ENCODE results near the gene TAL2.

The TAL2 gene

GRCh38 chr9:105662184-105663104 is at the start of gene TAL2:
Gene TAL2 (plus strand): TSS chr9:105662457. CDS start chr9:105662497, 40 bp downstream.
- DNase-seq = no peak

GRCh38 chr9:105621001-105621400 is 41.3 kb upstream of the TAL2 start:
- peak; percentile 69 for DNase-seq

- no peak for DNase-seq
Observed at GRCh38 chr9:105625088-105625487, 37.2 kb upstream of the TAL2 start.

- no peak for DNase-seq
Observed at GRCh38 chr9:105632807-105633206, 29.4 kb upstream of the TAL2 start.

- DNase-seq = no peak
Observed at GRCh38 chr9:105633411-105633810, 28.8 kb upstream of the TAL2 start.

GRCh38 chr9:105636331-105636730 is 25.9 kb upstream of the TAL2 start:
- DNase-seq = no peak

GRCh38 chr9:105637787-105638395 is 24.4 kb upstream of the TAL2 start:
- DNase-seq = no peak

GRCh38 chr9:105639936-105640335 is 22.3 kb upstream of the TAL2 start:
- DNase-seq = no peak

GRCh38 chr9:105643795-105644194 is 18.5 kb upstream of the TAL2 start:
- DNase-seq = no peak

- no peak for DNase-seq
Observed at GRCh38 chr9:105646879-105647594, 15.2 kb upstream of the TAL2 start.

- no peak for DNase-seq
Observed at GRCh38 chr9:105647595-105648349, 14.5 kb upstream of the TAL2 start.

- no peak for DNase-seq
Observed at GRCh38 chr9:105651806-105652205, 10.5 kb upstream of the TAL2 start.

- DNase-seq = no peak
Observed at GRCh38 chr9:105656131-105656921, 5.9 kb upstream of the TAL2 start.

GRCh38 chr9:105658351-105658750 is 3.9 kb upstream of the TAL2 start:
- DNase-seq = no peak

- DNase-seq = no peak
Observed at GRCh38 chr9:105661011-105661410, 1.2 kb upstream of the TAL2 start.

GRCh38 chr9:105663914-105664313 is 1.7 kb downstream of the TAL2 start:
- DNase-seq = no peak

GRCh38 chr9:105667867-105668266 is 5.6 kb downstream of the TAL2 start:
- no peak for DNase-seq

GRCh38 chr9:105670315-105670714 is 8.1 kb downstream of the TAL2 start:
- DNase-seq = no peak

- no peak for DNase-seq
Observed at GRCh38 chr9:105670775-105671174, 8.5 kb downstream of the TAL2 start.

GRCh38 chr9:105672711-105673234 is 10.5 kb downstream of the TAL2 start:
- no peak for DNase-seq

GRCh38 chr9:105673850-105674387 is 11.7 kb downstream of the TAL2 start:
- DNase-seq = no peak
